ENCODE measurements around the gene NDUFV1. TPM values are rescaled to one million over a fixed set of nuclear protein-coding genes. Genes with fewer than 3 reads are reported as not detected.
A peak's percentile ranks its signal among the peaks of the same experiment; 100 is the strongest.

The NDUFV1 gene
- total and polyA plus RNA-seq, 9 of the 15 experiments (the other 6 are each of a cell fraction or from before 2014, with no cell fraction given), result 10.8 to 423 (median 209) TPM

GRCh38 chr11:67630943-67631331, 24.2 kb downstream of the NDUFV1 start:
- FAIRE-seq (no peak), ATAC-seq (no peak), DNase-seq (ENCODE audit: extremely low read depth in 1 of 4, low spot score in 3 of 4) (no peak)
- Histone ChIP-seq H4K20me1 (replicated peaks; ENCODE audit: control insufficient read depth, insufficient read depth, low read length) (no peaks in the 10 kb centered on the region), H3K79me2 (ENCODE audit: control insufficient read depth, insufficient read depth, low read length) (no peaks in the 10 kb centered on the region), H3K4me1 (replicated peaks in 1 of 2; ENCODE audit: control insufficient read depth in 2 of 2, insufficient read depth in 2 of 2, low read length in 2 of 2) (peaks cover 10 to 72% of the 10 kb centered on the region in 2 experiments), H3K9me3 (replicated peaks; ENCODE audit: control insufficient read depth, insufficient read depth, low read depth, low read length) (no peaks in the 10 kb centered on the region), H3K36me3 (ENCODE audit: control insufficient read depth, insufficient read depth, low read length) (peaks cover 15% of the 10 kb centered on the region; the same call in 1 of the 3 replicates), H3K9me1 (ENCODE audit: control insufficient read depth, insufficient read depth, low read length) (no peaks in the 10 kb centered on the region), H2AFZ (ENCODE audit: low read depth, low read length) (peak overlapping the region; percentile 98), H3K27me3 (ENCODE audit: control insufficient read depth in 2 of 2, insufficient read depth in 2 of 2, low read length in 2 of 2) (no peaks in the 10 kb centered on the region), H3K4me3 (peak overlapping the region; percentile 71), H3K27ac (ENCODE audit: extremely low read depth, low read depth, low read length) (peak overlapping the region; percentile 80), H3K9ac (ENCODE audit: insufficient read depth in 1 of 2, low read depth in 2 of 2, low read length in 2 of 2) (peak overlapping the region; percentile 63 to 93), H3K4me2 (ENCODE audit: insufficient read depth, low read length) (peak overlapping the region; percentile 93)
- no TSS peak for BruUV-seq (replicated peaks)
- in situ Hi-C loops (cut with MboI), result no loop called here
- ChIA-PET POLR2A (interaction anchor here (1.1 to 2.0 kb wide), 4 partner anchors 21 to 54 kb away, joined by 3 to 6 read pairs (median 6); no protein-coding TSS in a partner anchor), CTCF (ENCODE audit: low intra/inter-chr PET ratio) (interaction anchor here (0.6 kb wide), 1 partner anchor 14 kb away, joined by 3 read pairs; no protein-coding TSS in a partner anchor)
- intact Hi-C loops (cut with micrococcal nuclease), result loop anchor here (5.0 kb wide), 1 partner anchor 66 kb away; no protein-coding TSS in a partner anchor
- WGBS (ENCODE audit: insufficient coverage, low coverage, missing lambda C conversion rate), result 54% methylated on average over 16 of the region's 16 CpGs
- TF ChIP-seq ZFX (CRISPR knock-in tag; IDR thresholded peaks at IDR 0.05), result 0 out of 2 replicates have a peak, but pooled peaks have one; percentile 9
- peak; percentile 98 for TF ChIP-seq BCOR (IDR thresholded peaks at IDR 0.05)
- TF ChIP-seq ZNF408 (CRISPR knock-in tag; IDR thresholded peaks at IDR 0.05; ENCODE audit: low read depth), result no peak
- TF ChIP-seq CSDE1 (IDR thresholded peaks at IDR 0.05), result no peak
- TF ChIP-seq BCL6 (CRISPR knock-in tag; IDR thresholded peaks at IDR 0.05), result no peak
- TF ChIP-seq HOMEZ (CRISPR knock-in tag; IDR thresholded peaks at IDR 0.05), result 0 out of 2 replicates have a peak, but pooled peaks have one; percentile 30
- TF ChIP-seq NR2C2 (CRISPR knock-in tag; IDR thresholded peaks at IDR 0.05), result no peak
- TF ChIP-seq NR2C2 (tag; IDR thresholded peaks at IDR 0.05), result peak; percentile 72
- no peak for TF ChIP-seq JUNB (CRISPR knock-in tag; conservative IDR thresholded peaks at IDR 0.05)
- no peak for TF ChIP-seq SMARCB1 (IDR thresholded peaks at IDR 0.05; ENCODE audit: insufficient read length, low read depth)
- no peak for TF ChIP-seq GATAD2A (IDR thresholded peaks at IDR 0.05)
- no peak for TF ChIP-seq ETV5 (CRISPR knock-in tag; IDR thresholded peaks at IDR 0.05; ENCODE audit: low read depth)
- peak; percentile 91 for TF ChIP-seq HDGF (IDR thresholded peaks at IDR 0.05)
- TF ChIP-seq, protein P1, sequence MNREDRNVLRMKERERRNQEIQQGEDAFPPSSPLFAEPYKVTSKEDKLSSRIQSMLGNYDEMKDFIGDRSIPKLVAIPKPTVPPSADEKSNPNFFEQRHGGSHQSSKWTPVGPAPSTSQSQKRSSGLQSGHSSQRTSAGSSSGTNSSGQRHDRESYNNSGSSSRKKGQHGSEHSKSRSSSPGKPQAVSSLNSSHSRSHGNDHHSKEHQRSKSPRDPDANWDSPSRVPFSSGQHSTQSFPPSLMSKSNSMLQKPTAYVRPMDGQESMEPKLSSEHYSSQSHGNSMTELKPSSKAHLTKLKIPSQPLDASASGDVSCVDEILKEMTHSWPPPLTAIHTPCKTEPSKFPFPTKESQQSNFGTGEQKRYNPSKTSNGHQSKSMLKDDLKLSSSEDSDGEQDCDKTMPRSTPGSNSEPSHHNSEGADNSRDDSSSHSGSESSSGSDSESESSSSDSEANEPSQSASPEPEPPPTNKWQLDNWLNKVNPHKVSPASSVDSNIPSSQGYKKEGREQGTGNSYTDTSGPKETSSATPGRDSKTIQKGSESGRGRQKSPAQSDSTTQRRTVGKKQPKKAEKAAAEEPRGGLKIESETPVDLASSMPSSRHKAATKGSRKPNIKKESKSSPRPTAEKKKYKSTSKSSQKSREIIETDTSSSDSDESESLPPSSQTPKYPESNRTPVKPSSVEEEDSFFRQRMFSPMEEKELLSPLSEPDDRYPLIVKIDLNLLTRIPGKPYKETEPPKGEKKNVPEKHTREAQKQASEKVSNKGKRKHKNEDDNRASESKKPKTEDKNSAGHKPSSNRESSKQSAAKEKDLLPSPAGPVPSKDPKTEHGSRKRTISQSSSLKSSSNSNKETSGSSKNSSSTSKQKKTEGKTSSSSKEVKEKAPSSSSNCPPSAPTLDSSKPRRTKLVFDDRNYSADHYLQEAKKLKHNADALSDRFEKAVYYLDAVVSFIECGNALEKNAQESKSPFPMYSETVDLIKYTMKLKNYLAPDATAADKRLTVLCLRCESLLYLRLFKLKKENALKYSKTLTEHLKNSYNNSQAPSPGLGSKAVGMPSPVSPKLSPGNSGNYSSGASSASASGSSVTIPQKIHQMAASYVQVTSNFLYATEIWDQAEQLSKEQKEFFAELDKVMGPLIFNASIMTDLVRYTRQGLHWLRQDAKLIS (CRISPR knock-in tag; IDR thresholded peaks at IDR 0.05), result 0 out of 2 replicates have a peak, but pooled peaks have one; percentile 53
- TF ChIP-seq ZNF23 (CRISPR knock-in tag; IDR thresholded peaks at IDR 0.05), result no peak
- no peak for TF ChIP-seq ZFP1 (CRISPR knock-in tag; IDR thresholded peaks at IDR 0.05)
- TF ChIP-seq CXXC5 (CRISPR knock-in tag; IDR thresholded peaks at IDR 0.05), result no peak
- TF ChIP-seq, protein P2, sequence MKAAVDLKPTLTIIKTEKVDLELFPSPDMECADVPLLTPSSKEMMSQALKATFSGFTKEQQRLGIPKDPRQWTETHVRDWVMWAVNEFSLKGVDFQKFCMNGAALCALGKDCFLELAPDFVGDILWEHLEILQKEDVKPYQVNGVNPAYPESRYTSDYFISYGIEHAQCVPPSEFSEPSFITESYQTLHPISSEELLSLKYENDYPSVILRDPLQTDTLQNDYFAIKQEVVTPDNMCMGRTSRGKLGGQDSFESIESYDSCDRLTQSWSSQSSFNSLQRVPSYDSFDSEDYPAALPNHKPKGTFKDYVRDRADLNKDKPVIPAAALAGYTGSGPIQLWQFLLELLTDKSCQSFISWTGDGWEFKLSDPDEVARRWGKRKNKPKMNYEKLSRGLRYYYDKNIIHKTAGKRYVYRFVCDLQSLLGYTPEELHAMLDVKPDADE (conservative IDR thresholded peaks at IDR 0.05; ENCODE audit: control insufficient read depth, low read depth, low read length), result no peak
